Erythroblast (primary cell): ENCODE measurements around the gene TP63.

Source experiments
- GATA1 ChIP-seq: IDR thresholded peaks from 2 replicates; pipeline ENCODE4 v1.6.1; 2011; ENCODE audit warnings: low read depth, mild to moderate bottlenecking, control low read depth, low read length, moderate library complexity
- POLR2A ChIP-seq: IDR thresholded peaks from 2 replicates; pipeline ENCODE4 v1.6.1; 2011; ENCODE audit warnings: mild to moderate bottlenecking, low read length

- TF ChIP-seq POLR2A (no peak), GATA1 (no peak)
Observed at GRCh38 chr3:189631373-189631408, at the start of gene TP63.
